Stimulated activated CD8-positive, alpha-beta memory T cell treated with anti-CD3 and anti-CD28 coated beads, Interleukin-2, amount 100 ng/mL, for 1 hour (primary cell): ENCODE data around the gene IFT88.
A peak's percentile ranks its signal among the peaks of the same experiment; 100 is the strongest.

Source experiments
- DNase-seq, 2 donors: peaks; one replicate each; pipeline ENCODE4 v3.0.0-alpha.2; 2020; ENCODE audit warnings: low read depth in 2 of 2

Gene IFT88

DNA sequence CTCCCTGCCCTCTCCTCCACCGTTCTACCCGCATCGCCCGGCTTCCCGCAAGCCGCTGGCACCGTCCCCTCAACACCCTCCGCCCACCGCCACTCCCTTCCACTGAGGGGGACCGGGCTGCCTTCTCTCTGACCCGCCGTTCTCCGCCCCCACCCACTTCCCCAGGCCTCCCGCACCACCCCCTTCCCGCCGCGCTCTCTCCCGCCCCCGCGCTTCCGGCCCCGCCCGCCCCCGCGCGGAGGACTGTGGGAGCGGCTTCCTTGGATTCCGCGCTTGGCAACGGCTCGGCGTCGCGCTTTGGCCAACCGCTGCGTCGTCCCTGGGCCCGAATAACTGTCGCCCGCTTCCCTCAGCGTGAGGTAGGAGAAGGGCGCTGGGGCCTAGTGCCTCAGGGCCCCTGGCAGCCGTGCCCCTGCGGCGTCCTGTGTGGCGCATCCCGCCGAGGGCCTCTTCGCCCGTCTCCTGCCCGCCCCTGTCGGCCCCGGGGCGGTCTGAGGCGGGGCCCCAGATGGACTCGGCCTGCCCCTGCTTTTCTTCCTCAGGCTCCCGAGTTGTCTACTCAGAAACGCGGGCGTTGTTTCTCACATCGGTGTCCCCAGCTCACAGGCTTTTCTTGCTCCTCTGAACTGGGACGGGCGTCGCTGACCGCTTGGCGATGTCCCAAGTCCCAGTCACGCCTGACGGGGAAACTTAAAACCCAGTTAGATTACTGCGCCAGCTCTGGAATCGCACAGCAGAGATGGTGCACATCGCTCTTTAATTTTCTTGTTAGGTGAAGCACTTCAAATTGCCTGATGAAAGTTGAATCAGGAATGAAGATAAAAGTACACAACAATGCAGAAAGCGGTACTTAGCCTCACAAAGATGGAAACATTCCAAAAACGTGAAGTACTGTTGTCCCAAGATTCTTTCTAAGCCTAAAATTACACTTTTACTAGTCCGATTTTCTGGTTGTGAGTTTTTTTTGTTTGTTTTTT, at the start of gene IFT88:
TSS of gene IFT88 (plus strand) at position 260 of the 977 bp plus-strand sequence. CDS start 7,229 bp downstream, outside the sequence.
- peak; percentile 64 to 74 for DNase-seq

- no peak for DNase-seq
Observed at GRCh38 chr13:20518660-20519100, 48.3 kb upstream of the IFT88 start.

GRCh38 chr13:20519875-20520274, 47.1 kb upstream of the IFT88 start:
- no peak for DNase-seq

DNA sequence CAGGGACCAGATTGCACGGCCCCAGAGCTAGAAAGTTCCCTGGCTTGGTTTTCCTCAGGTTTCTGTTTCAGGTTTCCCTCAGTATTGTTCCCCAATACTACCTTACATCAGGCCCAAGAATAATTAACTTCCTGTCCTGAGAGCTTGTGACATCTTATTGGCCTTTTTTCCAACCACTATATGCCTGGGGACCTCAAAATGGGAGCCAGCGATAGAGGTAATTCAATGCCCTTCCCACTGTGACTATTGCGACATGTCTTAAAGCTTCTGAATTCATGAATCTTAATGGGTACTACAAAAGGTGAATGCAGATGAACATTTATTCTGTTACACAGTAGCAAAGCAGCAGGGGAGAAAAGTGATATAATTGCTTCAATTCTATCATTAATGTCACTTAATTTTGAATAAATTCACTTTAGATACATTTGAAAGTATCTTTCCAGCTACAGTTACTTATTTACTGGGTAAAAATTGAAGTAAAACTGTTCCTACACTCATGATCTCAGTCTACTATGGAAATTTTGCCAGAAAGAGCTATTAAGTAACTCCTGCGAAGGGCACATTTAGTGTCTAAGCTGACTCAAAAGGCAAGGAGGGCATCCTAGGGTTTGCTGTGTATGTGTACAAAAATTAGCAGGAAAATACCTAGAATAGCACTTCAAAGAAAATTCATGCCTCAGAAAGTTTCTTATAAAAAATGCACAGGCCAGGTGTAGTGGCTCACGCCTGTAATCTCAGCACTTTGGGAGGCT, 45.4 kb upstream of the IFT88 start:
- no peak for DNase-seq

DNA sequence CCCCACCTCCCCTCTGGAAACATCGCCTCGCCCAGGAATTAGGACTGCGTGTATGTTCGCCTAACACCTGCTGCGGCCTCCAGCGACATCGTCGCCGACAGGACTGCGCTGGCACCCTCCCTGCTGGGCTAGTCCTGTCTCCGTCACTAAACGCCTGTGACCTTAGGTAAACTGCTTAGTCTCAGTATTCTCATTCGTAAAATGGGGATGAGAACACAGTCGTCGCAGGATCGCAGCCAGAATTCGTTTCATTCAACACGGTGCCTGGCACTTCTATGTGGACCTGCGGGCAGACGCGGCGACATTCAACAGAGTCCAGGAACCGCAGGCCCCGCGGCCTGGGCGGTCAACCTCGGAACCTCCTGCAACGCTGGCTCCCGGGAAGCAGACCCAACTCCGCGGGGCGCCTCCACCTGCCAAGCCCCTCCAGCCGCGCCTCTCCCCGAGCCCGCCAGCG, 41.8 kb upstream of the IFT88 start:
- DNase-seq: no peak

GRCh38 chr13:20525601-20526544, 41.1 kb upstream of the IFT88 start, which contains the start of gene CRYL1:
CRYL1 (minus strand) TSS chr13:20525857; CDS start chr13:20525794, 63 bp downstream.
- DNase-seq: peak; percentile 44 to 60

DNA sequence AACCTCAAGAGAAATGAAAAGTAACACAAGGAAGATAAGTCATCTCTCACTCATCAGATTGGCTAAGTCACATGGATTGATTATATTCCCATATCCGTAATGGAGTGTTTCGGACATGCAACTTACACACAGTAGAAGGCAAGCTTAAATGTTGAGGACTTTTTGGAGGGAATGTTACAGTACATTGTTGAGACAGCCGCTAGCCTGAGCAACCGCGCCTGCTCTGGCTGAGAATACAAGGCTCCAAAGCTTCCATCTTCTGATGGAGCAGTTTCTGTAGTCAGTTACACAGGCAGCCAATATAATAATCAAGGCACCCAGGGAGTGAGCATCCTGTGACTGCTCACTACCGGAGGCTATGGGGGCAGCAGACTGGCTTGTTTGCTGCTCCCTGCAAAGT, 40.3 kb upstream of the IFT88 start:
- DNase-seq: no peak

GRCh38 chr13:20528452-20528851, 38.5 kb upstream of the IFT88 start:
- DNase-seq: no peak

DNA sequence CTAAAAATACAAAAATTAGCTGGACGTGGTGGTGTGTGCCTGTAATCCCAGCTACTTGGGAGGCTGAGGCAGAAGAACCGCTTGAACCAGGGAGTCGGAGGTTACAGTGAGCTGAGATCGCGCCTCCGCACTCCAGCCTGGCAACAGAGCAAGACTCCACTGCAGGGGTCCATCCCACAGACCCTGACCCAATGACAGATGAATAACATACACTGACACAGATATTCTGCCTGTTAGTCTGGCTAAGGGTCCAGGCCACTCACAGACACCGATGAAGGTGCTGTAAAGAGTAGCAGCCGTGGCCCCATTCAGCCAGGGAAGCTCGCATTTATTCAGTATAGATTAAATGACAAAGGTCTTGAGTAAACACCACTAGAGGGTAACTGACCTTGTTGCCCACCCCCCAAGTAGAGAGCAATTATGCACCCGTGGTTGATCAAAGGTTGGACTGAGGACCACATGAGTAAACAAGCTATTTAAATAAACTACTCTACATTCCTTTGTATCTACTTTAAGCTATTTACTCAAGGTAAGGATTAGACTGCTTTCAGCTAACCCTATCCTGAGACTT, 32.8 kb upstream of the IFT88 start:
- no peak for DNase-seq

DNA sequence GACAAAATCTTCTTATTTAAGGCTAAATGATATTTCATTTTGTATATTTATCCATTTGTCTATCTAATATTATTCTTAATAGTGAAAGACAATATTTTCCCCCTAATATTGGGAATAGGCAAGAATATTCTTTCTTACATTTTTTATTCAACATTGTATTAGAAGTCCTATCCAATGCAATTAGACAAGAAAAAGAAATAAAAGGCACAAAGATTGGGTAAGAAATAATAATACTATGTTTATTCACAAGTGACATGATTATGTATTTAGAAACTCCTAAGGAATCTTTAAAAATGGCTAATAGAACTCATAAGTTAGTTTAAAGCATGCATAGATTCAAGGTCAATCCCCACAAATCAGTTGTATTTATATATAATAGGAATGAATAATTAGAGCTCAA, 30.0 kb upstream of the IFT88 start:
- DNase-seq: no peak

- no peak for DNase-seq
Observed at GRCh38 chr13:20544201-20544923, 22.6 kb upstream of the IFT88 start.

DNA sequence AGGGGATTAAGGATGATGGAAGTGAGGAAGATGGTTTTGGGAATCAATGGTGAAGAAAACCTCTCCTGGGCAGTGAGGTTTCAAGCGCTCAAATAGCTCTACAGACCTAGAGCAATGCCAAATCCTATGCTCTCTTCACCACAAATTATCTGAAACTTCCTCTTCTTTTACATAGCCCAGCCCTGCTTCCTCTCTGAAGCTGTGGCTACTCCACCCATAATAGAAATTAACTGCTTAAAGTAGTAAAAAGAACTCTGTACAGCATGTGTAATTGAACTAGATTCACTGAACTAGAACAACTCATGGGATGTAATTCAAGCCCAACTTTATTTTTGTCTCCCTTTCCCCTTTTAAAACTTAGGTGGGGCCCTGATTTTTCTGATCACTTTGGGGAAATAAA, 20.4 kb upstream of the IFT88 start:
- no peak for DNase-seq

DNA sequence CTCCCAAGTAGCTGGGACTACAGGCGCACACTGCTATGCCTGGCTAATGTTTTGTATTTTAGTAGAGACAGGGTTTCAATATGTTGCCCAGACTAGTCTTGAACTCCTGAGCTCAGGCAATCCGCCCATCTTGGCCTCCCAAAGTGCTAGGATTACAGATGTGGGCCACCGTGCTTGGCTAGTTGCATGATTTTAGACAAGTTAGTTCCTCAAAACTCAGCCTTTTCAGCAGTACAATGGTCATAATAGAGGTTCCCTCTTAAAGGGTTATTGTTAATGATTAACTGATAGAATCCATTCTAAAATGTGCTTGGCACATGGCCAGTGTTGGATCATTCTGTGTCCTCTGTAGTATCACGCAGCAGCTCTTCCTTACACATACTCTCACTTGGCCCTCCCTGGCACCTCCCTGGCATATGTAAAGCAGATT, 19.5 kb upstream of the IFT88 start:
- no peak for DNase-seq

DNA sequence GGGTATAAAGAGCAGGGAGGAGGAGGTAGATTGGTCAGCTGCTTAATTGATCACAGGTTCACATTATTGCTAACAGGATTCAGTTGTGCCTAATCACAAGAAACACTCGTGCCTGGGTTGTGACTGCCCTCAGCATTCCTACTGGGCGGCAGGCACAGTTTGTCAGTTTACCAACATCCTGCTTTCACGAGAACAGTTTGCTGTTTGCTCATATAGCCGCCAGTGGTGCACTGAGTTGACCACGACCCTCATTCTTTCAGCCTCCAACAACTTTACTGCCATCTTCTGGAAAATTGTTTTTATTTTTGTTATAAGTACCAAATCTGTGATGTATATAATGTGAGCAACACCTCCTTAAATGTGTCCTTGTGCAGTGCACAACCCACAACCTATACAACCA, 16.2 kb upstream of the IFT88 start:
- no peak for DNase-seq

GRCh38 chr13:20553311-20553710, 13.6 kb upstream of the IFT88 start:
- DNase-seq: no peak

GRCh38 chr13:20558982-20559381, 8.0 kb upstream of the IFT88 start:
- no peak for DNase-seq

DNA sequence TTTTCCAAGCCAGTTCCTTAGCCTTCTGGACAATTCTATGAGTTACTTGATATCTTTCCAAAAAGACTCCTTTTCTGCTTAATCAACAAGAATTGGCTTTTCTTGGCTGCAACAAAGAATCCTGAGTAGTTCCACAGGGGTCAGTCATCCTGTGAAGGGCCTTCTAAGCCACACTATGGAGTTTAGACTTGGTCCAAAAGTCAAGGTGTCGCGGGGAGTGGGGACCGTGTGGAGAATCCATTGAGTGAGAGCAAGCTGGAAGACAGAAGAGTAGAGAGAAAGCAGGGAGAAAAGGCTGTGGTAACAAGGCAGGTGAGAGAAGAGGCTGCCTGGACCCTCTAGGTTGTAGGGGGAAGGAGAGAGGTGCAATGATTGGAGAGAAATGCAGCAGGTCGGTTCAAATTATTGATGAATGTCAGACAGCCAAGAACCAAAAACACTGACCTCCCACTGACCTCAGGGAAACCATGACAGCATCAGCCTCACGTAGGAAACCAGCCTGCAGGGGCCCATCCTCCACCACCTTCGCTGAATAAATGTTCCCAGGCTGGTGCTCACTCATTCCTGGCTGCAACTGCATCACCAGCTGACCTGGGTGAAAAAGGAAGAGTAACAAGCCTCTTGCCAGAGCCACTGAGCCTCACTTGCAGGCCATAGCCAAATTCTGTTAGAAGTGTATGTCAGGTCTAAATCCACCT, 7.1 kb upstream of the IFT88 start:
- no peak for DNase-seq

- DNase-seq: no peak
Observed at GRCh38 chr13:20561741-20562140, 5.2 kb upstream of the IFT88 start.

DNA sequence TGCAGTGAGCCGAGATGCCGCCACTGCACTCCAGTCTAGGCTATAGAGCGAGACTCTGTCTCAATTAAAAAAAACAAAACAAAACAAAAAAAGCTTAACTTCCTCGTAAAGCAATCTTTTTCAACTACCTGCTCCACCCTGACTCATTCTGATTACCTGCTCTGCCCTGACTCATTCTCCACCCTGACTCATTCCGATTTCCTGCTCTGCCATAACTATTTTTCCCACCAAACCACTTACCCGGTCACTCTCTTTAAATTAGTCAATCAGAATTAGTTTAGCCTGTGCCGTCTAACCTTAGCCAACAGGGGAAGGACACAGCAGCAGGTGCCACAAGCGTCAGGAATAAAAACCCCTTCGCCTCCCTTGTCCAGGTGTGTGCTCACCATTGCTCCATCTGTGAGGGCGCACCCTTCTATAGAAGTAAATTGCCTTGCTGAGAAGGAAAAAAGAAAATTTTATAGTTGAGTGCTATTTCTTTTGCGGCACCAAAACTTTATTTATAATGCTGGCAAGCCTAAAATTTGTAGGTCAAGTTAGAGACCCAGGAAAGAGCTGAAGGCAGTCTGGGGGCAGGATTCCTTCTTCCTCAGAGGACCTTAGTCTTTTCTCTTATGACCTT, 1.7 kb upstream of the IFT88 start:
- no peak for DNase-seq
